BJ (cell line): ENCODE measurements around the gene LYST. TPM values are rescaled to one million over a fixed set of nuclear protein-coding genes. Genes with fewer than 3 reads are reported as not detected.
A peak's percentile ranks its signal among the peaks of the same experiment; 100 is the strongest.

ENCODE experiments used
- CTCF ChIA-PET: fragments of 350-600 bp; formaldehyde crosslinking; extraction: SDS; loops from one replicate; lab custom pipeline; 2021; ENCODE audit warnings: antibody characterized with exemption, inconsistent platforms; lab: Yijun Ruan, JAX
- POLR2A ChIA-PET: fragments of 300-600 bp; sonication (Branson Sonifier 250); formaldehyde crosslinking; extraction: SDS; loops from one replicate; lab custom pipeline; 2021; ENCODE audit warnings: antibody characterized with exemption; lab: Charles Lee
- DNase-seq: peaks from one replicate; pipeline ENCODE4 v3.0.0-alpha.2; 2011; ENCODE audit warnings: low read depth
- H3K27me3 ChIP-seq: 2 replicates; pipeline ENCODE4 v1.6.0; 2011; ENCODE audit warnings: low read length; ENCODE audit not compliant: control insufficient read depth, insufficient read depth
- H3K36me3 ChIP-seq: 2 replicates; pipeline ENCODE4 v1.5.1; 2011; ENCODE audit warnings: low read length; ENCODE audit not compliant: control insufficient read depth, insufficient read depth
- H3K4me3 ChIP-seq: 2 replicates; pipeline ENCODE4 v1.5.1; 2011; ENCODE audit warnings: low read depth, mild to moderate bottlenecking, control low read depth, low read length
- polyA plus RNA-seq: library from polyadenylated mRNA; depleted of rRNA; stranded (reverse); fragments of >200 nt; gene quantifications from 2 replicates; pipeline ENCODE4 v1.2.3, GENCODE V29; 2011
- TF ChIP-seq, protein P1 (sequence below): IDR thresholded peaks from 2 replicates; pipeline ENCODE4 v1.5.1; 2011; ENCODE audit warnings: low read depth, mild to moderate bottlenecking, control low read depth, inconsistent platforms, low read length, moderate library complexity; ENCODE audit not compliant: insufficient read depth

LYST gene
- polyA plus RNA-seq, 1 experiment, result 7.2 TPM

DNA sequence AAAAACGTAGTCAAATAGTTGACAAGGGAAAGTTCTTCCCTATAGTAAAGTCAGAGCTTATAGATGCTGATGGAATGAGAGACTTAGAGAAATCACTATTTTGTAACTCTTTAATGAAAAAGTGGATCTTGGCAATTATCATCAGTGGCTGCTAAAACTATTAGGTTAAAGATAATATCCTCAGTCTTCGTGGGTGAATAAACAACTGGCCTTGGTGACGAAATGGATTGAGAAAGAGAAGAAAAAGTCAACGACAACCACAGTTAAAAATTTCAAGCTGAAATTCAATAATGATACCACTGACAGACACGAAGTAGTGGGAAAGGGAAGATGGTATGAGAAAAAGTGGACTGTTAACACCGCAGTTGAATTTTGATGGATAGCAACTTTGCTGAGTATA, 127.1 kb downstream of the LYST start:
- Histone ChIP-seq H3K36me3 (no peaks in the 10 kb centered on the region), H3K4me3 (no peak overlapping the region), H3K27me3 (no peaks in the 10 kb centered on the region)
- TF ChIP-seq, protein P1, sequence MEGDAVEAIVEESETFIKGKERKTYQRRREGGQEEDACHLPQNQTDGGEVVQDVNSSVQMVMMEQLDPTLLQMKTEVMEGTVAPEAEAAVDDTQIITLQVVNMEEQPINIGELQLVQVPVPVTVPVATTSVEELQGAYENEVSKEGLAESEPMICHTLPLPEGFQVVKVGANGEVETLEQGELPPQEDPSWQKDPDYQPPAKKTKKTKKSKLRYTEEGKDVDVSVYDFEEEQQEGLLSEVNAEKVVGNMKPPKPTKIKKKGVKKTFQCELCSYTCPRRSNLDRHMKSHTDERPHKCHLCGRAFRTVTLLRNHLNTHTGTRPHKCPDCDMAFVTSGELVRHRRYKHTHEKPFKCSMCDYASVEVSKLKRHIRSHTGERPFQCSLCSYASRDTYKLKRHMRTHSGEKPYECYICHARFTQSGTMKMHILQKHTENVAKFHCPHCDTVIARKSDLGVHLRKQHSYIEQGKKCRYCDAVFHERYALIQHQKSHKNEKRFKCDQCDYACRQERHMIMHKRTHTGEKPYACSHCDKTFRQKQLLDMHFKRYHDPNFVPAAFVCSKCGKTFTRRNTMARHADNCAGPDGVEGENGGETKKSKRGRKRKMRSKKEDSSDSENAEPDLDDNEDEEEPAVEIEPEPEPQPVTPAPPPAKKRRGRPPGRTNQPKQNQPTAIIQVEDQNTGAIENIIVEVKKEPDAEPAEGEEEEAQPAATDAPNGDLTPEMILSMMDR, result no peak
- ChIA-PET CTCF (interaction anchor here (0.6 to 0.7 kb wide), 2 partner anchors 17 to 233 kb away, joined by 3 to 4 read pairs; no protein-coding TSS in a partner anchor), POLR2A (no interaction called here)
- DNase-seq, result no peak

DNA sequence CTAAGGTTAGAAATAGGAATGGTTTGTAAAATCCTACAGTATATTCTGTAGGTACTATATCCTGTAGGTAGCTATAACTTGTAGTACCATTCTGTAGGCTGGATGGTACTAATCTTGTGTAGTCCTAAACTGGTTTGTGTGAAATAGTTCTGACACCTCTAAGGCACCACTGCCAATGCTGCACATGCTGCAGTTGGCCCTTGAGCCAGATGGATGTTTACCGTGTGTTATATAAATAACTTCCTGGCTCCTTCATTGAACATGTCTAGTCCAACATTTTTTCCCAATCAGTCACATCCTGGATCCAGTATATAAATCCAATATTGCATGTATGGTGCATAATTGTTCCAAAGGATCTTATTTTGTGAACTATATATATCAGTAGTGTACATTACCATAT, 127.6 kb downstream of the LYST start:
- CTCF ChIA-PET, result interaction anchor here (0.7 kb wide), 1 partner anchor 18 kb away, joined by 4 read pairs; no protein-coding TSS in a partner anchor
- TF ChIP-seq, protein P1, result no peak
- H3K27me3 ChIP-seq, result no peaks in the 10 kb centered on the region
- DNase-seq, result peak; percentile 9
- no peaks in the 10 kb centered on the region for H3K36me3 ChIP-seq
- POLR2A ChIA-PET, result no interaction called here
- H3K4me3 ChIP-seq, result no peak overlapping the region

DNA sequence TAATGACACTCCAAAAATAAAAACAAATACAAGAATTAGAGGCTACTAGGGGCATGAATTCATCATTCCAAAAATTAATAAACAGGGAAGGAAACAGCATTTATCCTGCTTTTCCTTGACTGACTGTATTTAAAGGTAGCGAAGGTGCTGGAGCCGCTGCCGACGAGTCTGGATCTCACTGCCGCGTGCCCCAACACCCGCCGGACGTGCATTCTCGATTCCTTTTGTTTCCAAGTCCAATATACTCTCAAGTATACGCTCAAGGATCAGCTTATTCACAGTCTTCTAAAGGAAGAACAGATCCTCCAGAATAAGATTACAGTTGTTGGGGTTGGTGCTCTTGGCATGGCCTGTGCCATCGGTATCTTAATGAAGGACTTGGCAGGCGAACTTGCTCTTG, 129.0 kb downstream of the LYST start:
- no peak for DNase-seq
- CTCF ChIA-PET, result no interaction called here
- POLR2A ChIA-PET, result no interaction called here
- TF ChIP-seq, protein P1, result no peak
- no peaks in the 10 kb centered on the region for H3K36me3 ChIP-seq
- no peak overlapping the region for H3K4me3 ChIP-seq
- H3K27me3 ChIP-seq, result no peaks in the 10 kb centered on the region

DNA sequence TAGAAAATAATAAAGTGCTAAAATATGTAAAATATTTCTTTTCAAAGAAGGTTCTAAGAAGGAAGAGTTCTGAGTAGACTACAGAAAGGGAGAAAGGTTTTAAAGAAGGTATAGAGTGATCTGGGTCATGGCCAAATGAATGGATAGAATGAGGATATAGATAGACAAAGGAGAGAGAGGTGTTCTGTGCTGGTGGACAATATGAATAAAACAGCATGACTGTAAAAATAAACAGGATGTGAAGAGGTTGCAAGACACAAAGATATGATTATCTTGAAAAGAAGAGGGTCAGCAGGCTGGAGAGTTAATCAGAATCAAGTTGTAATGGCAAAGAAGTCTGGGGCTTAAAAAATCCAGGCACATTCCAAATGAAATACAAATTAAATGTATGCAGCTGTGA, 130.4 kb downstream of the LYST start:
- POLR2A ChIA-PET, result no interaction called here
- TF ChIP-seq, protein P1, result no peak
- CTCF ChIA-PET, result no interaction called here
- H3K4me3 ChIP-seq, result no peak overlapping the region
- H3K36me3 ChIP-seq, result no peaks in the 10 kb centered on the region
- no peaks in the 10 kb centered on the region for H3K27me3 ChIP-seq
- DNase-seq, result no peak

DNA sequence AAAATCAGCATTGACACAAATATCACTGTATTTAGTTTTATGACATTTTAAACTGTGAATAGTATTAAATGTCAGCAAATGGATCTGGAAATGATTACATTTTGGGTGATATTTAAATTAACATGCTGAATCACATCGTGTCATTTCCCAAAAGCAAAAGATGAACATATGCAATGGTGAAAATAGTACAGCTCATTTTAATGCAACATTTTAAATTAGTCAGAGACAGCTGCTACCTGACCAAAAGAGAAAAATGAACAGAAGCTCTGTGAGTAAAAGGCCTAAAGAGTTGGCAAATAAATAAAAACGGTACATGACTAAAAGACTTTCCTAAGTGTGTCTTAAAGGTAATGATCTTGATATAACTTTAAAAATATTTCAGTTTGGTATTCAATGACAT, 131.1 kb downstream of the LYST start:
- H3K27me3 ChIP-seq, result no peaks in the 10 kb centered on the region
- no peak for DNase-seq
- TF ChIP-seq, protein P1, result no peak
- no peaks in the 10 kb centered on the region for H3K36me3 ChIP-seq
- no peak overlapping the region for H3K4me3 ChIP-seq
- POLR2A ChIA-PET, result no interaction called here
- CTCF ChIA-PET, result no interaction called here
